HCT116 (cell line): ENCODE measurements around the gene ANTXR2. TPM values are rescaled to one million over a fixed set of nuclear protein-coding genes. Genes with fewer than 3 reads are reported as not detected.

Experiments used
- ATAC-seq: fragments of 200-7000 bp; cut with Tn5 transposase; 2 replicates; pipeline ENCODE4 v1.9.1; 2020; ENCODE audit warnings: mild to moderate bottlenecking, moderate library complexity
- BruUV-seq: library from RNA; stranded (reverse); fragments of 400-500 nt; replicated peaks from 2 replicates; lab custom pipeline; 2021; lab: Mats Ljungman, UMichigan
- CTCF ChIA-PET: fragments of 300-600 bp; sonication (Branson Sonifier 250); formaldehyde crosslinking; loops from one replicate; lab custom pipeline; 2021; ENCODE audit warnings: antibody characterized with exemption; lab: Charles Lee
- POLR2A ChIA-PET: fragments of 300-600, 350-600 bp; sonication (Branson Sonifier 250); formaldehyde crosslinking; loops from one replicate; lab custom pipeline; 2021; ENCODE audit warnings: antibody characterized with exemption; lab: Charles Lee
- RAD21 ChIA-PET, 2 experiments: fragments of 300-600 bp; sonication (Branson Sonifier 250); formaldehyde crosslinking; loops; one replicate each; lab custom pipeline; 2023; ENCODE audit warnings: low total read pairs in 2 of 2; ENCODE audit not compliant: uncharacterized antibody in 2 of 2, unreplicated experiment in 2 of 2, low non-redundant PET in 1 of 2; lab: Charles Lee
- DNase-seq: peaks from one replicate; pipeline ENCODE4 v3.0.0-alpha.2; 2010; ENCODE audit warnings: low read depth, low spot score
- H2AFZ ChIP-seq: fragments of 200-600 bp; shearing (Covaris generic), sonication (generic); 2 replicates; pipeline ENCODE4 v1.6.1; 2017; ENCODE audit warnings: low read depth, mixed run types, mixed read lengths, antibody characterized with exemption, low read length; ENCODE audit not compliant: poor library complexity, severe bottlenecking
- H3K27ac ChIP-seq: 2 replicates; pipeline ENCODE4 v1.5.1; 2012; ENCODE audit warnings: low read depth, low read length
- H3K27me3 ChIP-seq: fragments of 200-600 bp; sonication (generic); 2 replicates; pipeline ENCODE4 v1.6.1; 2016; ENCODE audit warnings: mixed run types, low read length, mixed read lengths; ENCODE audit not compliant: insufficient read depth
- H3K36me3 ChIP-seq, 2 experiments: fragments of 200-500 bp in 1 of 2; fragments of 200-600 bp in 1 of 2; sonication (Bioruptor generic) in 1 of 2; sonication (generic) in 1 of 2; 2 replicates each; pipeline versions ENCODE4 v1.5.1 to v1.6.1; 2014 to 2016; ENCODE audit warnings: low read length in 2 of 2, inconsistent platforms in 1 of 2, mixed read lengths in 1 of 2, mixed run types in 1 of 2; ENCODE audit not compliant: insufficient read depth in 2 of 2, control insufficient read depth in 1 of 2
- H3K4me1 ChIP-seq, 2 experiments: fragments of 200-600 bp in 1 of 2; sonication (generic) in 1 of 2; 2 replicates each; pipeline versions ENCODE4 v1.5.1 to v1.6.1; 2012 to 2017; ENCODE audit warnings: low read length in 2 of 2, inconsistent platforms in 1 of 2, mild to moderate bottlenecking in 1 of 2, mixed read lengths in 1 of 2, mixed run types in 1 of 2, moderate library complexity in 1 of 2; ENCODE audit not compliant: insufficient read depth in 2 of 2, control insufficient read depth in 1 of 2
- H3K4me2 ChIP-seq: fragments of 200-600 bp; sonication (generic); 2 replicates; pipeline ENCODE4 v1.6.1; 2017; ENCODE audit warnings: mixed run types, low read length, mixed read lengths
- H3K4me3 ChIP-seq, 2 experiments: fragments of 200-600 bp in 1 of 2; sonication (generic) in 1 of 2; replicated peaks in 1 of 2; 2 replicates each; pipeline ENCODE4 v1.5.1; 2011 to 2016; ENCODE audit warnings: low read length in 2 of 2, control low read depth in 1 of 2, low read depth in 1 of 2, mild to moderate bottlenecking in 1 of 2, mixed read lengths in 1 of 2, mixed run types in 1 of 2
- H3K79me2 ChIP-seq: fragments of 200-600 bp; sonication (generic); 2 replicates; pipeline ENCODE4 v1.6.1; 2017; ENCODE audit warnings: mild to moderate bottlenecking, mixed run types, low read length, moderate library complexity, mixed read lengths; ENCODE audit not compliant: insufficient read depth
- H3K9ac ChIP-seq: fragments of 200-600 bp; sonication (generic); 2 replicates; pipeline ENCODE4 v1.6.1; 2016; ENCODE audit warnings: low read length, mixed read lengths
- H3K9me2 ChIP-seq: fragments of 200-600 bp; sonication (generic), shearing (Covaris generic); 2 replicates; pipeline ENCODE4 v1.6.1; 2017; ENCODE audit warnings: mixed run types, mild to moderate bottlenecking, moderate library complexity; ENCODE audit not compliant: insufficient read depth
- H3K9me3 ChIP-seq, 2 experiments: fragments of 200-500 bp in 1 of 2; fragments of 200-600 bp in 1 of 2; sonication (Bioruptor generic) in 1 of 2; sonication (generic) in 1 of 2; 2 replicates each; pipeline ENCODE4 v1.6.1; 2014 to 2017; ENCODE audit warnings: low read length in 2 of 2, mixed read lengths in 2 of 2, inconsistent platforms in 1 of 2, low read depth in 1 of 2, mild to moderate bottlenecking in 1 of 2, mixed run types in 1 of 2, moderate library complexity in 1 of 2; ENCODE audit not compliant: control insufficient read depth in 1 of 2, insufficient read depth in 1 of 2
- H4K20me1 ChIP-seq: fragments of 200-600 bp; sonication (generic), shearing (Covaris generic); 2 replicates; pipeline ENCODE4 v1.6.1; 2017; ENCODE audit warnings: mixed run types, mild to moderate bottlenecking, moderate library complexity; ENCODE audit not compliant: insufficient read depth
- CBX3 ChIP-seq: IDR thresholded peaks from 2 replicates; pipeline ENCODE4 v1.6.1; 2012; ENCODE audit warnings: low read depth
- CEBPB ChIP-seq: IDR thresholded peaks from 2 replicates; pipeline ENCODE4 v1.6.1; 2012; ENCODE audit warnings: low read depth
- EGR1 ChIP-seq: IDR thresholded peaks from 2 replicates; pipeline ENCODE4 v1.6.1; 2012; ENCODE audit warnings: low read depth
- ELF1 ChIP-seq: IDR thresholded peaks from 2 replicates; pipeline ENCODE4 v1.6.1; 2012; ENCODE audit warnings: low read depth, borderline replicate concordance
- EZH2phosphoT487 ChIP-seq: fragments of 200-600 bp; IDR thresholded peaks from 2 replicates; pipeline ENCODE4 v1.6.1; 2018; ENCODE audit warnings: antibody characterized with exemption, borderline replicate concordance
- FOSL1 ChIP-seq: IDR thresholded peaks from 2 replicates; pipeline ENCODE4 v1.6.1; 2012; ENCODE audit warnings: low read depth
- JUND ChIP-seq: IDR thresholded peaks from 2 replicates; pipeline ENCODE4 v1.6.1; 2012
- POLR2A ChIP-seq: IDR thresholded peaks from 2 replicates; pipeline ENCODE4 v1.7.0; 2011; ENCODE audit warnings: borderline replicate concordance; ENCODE audit not compliant: insufficient read depth, insufficient read length; ENCODE audit errors: extremely low read depth
- POLR2AphosphoS5 ChIP-seq: IDR thresholded peaks from 2 replicates; pipeline ENCODE4 v1.6.1; 2011; ENCODE audit warnings: mild to moderate bottlenecking, low read depth, low read length, moderate library complexity
- RAD21 ChIP-seq: IDR thresholded peaks from 2 replicates; pipeline ENCODE4 v1.6.1; 2012; ENCODE audit warnings: low read depth, mild to moderate bottlenecking
- SIN3A ChIP-seq: IDR thresholded peaks from 2 replicates; pipeline ENCODE4 v1.6.1; 2012; ENCODE audit warnings: low read depth
- SP1 ChIP-seq: IDR thresholded peaks from 2 replicates; pipeline ENCODE4 v1.6.1; 2012; ENCODE audit warnings: low read depth
- TCF7L2 ChIP-seq: IDR thresholded peaks from 2 replicates; pipeline ENCODE4 v1.7.0; 2011; ENCODE audit warnings: borderline replicate concordance, inconsistent platforms; ENCODE audit not compliant: insufficient read depth, insufficient read length; ENCODE audit errors: extremely low read depth
- YY1 ChIP-seq: IDR thresholded peaks from 2 replicates; pipeline ENCODE4 v1.6.1; 2011; ENCODE audit warnings: low read length, low read depth, moderate library complexity, mild to moderate bottlenecking; ENCODE audit not compliant: insufficient replicate concordance; ENCODE audit errors: extremely low read depth
- ZFX ChIP-seq: fragments of 450-650 bp; IDR thresholded peaks from 2 replicates; pipeline ENCODE4 v1.6.1; 2017
- ZNF274 ChIP-seq: fragments of 200-500 bp; sonication (Bioruptor generic); IDR thresholded peaks from 2 replicates; pipeline ENCODE4 v1.6.1; 2014; ENCODE audit warnings: mild to moderate bottlenecking, low read depth, low read length, inconsistent platforms
- intact Hi-C: fragments of 100-400 bp; cut with micrococcal nuclease; formaldehyde crosslinking; loops from 2 replicates; pipeline ENCODE4 v1.10.0; 2022
- total RNA-seq: library from RNA; stranded (reverse); gene quantifications from one replicate; pipeline ENCODE4 v1.2.1, GENCODE V29; 2021; ENCODE audit not compliant: unreplicated experiment
- TF ChIP-seq, protein P1 (sequence below): IDR thresholded peaks from 2 replicates; pipeline ENCODE4 v1.6.1; 2012; ENCODE audit warnings: low read depth
- TF ChIP-seq, protein P2 (sequence below): IDR thresholded peaks from 2 replicates; pipeline ENCODE4 v1.6.1; 2012
- TF ChIP-seq, protein P3 (sequence below): IDR thresholded peaks from 2 replicates; pipeline ENCODE4 v1.6.1; 2012
- TF ChIP-seq, protein P4 (sequence below): IDR thresholded peaks from 2 replicates; pipeline ENCODE4 v1.6.1; 2011; ENCODE audit warnings: mild to moderate bottlenecking, low read length, moderate library complexity; ENCODE audit not compliant: insufficient replicate concordance; ENCODE audit errors: extremely low read depth

ANTXR2 gene
- total RNA-seq, 1 experiment from 2014 or later: 6.3 TPM

DNA sequence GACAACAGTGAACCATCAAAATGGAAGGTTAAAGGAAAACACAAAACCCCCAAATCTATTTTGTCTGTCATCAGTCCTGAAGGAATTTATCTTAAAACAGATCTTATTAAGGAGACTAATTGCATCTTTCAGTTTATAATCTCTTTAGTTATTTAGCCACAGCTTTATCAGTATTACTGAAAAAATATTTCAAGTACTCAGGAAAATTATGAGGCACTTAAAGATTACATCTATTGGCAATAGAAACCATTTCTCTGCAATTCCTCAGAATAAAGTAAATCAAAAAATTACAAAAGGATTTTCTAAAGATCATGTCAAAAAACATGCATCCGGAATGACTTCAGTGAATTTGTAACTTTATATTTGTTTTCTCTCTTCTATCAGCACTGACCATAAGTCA lies 35.2 kb downstream of the ANTXR2 start (continued):
- TF ChIP-seq, protein P1, sequence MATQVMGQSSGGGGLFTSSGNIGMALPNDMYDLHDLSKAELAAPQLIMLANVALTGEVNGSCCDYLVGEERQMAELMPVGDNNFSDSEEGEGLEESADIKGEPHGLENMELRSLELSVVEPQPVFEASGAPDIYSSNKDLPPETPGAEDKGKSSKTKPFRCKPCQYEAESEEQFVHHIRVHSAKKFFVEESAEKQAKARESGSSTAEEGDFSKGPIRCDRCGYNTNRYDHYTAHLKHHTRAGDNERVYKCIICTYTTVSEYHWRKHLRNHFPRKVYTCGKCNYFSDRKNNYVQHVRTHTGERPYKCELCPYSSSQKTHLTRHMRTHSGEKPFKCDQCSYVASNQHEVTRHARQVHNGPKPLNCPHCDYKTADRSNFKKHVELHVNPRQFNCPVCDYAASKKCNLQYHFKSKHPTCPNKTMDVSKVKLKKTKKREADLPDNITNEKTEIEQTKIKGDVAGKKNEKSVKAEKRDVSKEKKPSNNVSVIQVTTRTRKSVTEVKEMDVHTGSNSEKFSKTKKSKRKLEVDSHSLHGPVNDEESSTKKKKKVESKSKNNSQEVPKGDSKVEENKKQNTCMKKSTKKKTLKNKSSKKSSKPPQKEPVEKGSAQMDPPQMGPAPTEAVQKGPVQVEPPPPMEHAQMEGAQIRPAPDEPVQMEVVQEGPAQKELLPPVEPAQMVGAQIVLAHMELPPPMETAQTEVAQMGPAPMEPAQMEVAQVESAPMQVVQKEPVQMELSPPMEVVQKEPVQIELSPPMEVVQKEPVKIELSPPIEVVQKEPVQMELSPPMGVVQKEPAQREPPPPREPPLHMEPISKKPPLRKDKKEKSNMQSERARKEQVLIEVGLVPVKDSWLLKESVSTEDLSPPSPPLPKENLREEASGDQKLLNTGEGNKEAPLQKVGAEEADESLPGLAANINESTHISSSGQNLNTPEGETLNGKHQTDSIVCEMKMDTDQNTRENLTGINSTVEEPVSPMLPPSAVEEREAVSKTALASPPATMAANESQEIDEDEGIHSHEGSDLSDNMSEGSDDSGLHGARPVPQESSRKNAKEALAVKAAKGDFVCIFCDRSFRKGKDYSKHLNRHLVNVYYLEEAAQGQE: no peak
- TF ChIP-seq YY1 (no peak), EZH2phosphoT487 (no peak), EGR1 (no peak), CEBPB (no peak), SP1 (no peak), ZFX (no peak)
- TF ChIP-seq, protein P2, sequence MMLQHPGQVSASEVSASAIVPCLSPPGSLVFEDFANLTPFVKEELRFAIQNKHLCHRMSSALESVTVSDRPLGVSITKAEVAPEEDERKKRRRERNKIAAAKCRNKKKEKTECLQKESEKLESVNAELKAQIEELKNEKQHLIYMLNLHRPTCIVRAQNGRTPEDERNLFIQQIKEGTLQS: no peak

DNA sequence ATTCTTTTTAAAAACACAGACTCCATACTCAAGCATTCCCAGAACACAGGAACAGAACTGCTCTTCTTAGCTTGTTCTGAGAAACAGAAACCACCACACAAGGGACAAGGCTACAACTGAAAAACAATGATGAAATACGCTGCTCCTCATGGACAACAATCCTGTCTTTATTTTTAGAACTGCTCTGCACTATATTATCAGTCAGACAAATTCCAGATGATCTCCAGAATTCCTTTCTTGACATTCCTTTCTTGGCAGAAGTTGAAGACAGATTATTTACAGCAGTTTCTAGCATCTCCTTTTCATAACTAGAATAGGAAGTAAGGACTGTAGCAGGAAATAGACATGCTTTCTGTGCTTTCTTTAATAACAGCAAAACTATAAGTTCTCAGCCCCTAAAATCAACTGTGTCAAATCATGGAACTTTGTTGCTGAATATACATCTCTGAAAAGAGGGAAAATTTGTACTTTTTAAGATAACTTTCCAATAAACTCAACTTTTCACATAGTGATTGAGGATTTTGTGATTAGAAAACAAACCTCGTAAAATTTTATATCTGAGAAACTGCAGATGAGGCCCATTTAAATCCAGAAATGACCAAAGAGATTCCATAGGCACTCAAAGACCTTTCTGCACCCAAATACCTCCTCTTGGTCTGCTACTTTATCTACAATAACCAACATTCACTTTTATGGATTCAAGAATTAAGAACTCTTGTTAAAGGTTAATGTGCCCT lies 35.9 kb downstream of the ANTXR2 start:
- intact Hi-C loops: no loop called here
- H3K4me3 ChIP-seq: no peak overlapping the region
- RAD21 ChIA-PET: no interaction called here
- H3K9ac ChIP-seq: no peak overlapping the region
- H3K27me3 ChIP-seq: no peaks in the 10 kb centered on the region
- H3K27ac ChIP-seq: no peak overlapping the region
- no peak overlapping the region for H3K4me2 ChIP-seq
- no peaks in the 10 kb centered on the region for H3K9me2 ChIP-seq
- POLR2A ChIA-PET: no interaction called here
- no peaks in the 10 kb centered on the region for H3K79me2 ChIP-seq
- ATAC-seq (no peak), DNase-seq (no peak)
- no peak for TF ChIP-seq ELF1
- TF ChIP-seq ZFX: no peak
- no peak for TF ChIP-seq RAD21
- no peak for TF ChIP-seq EGR1
- no peak for TF ChIP-seq JUND
- TF ChIP-seq POLR2AphosphoS5: no peak
- TF ChIP-seq, protein P2: no peak
- TF ChIP-seq POLR2A: no peak
- no peak for TF ChIP-seq SIN3A
- no peak for TF ChIP-seq ZNF274
- no peak for TF ChIP-seq TCF7L2
- TF ChIP-seq, protein P3, sequence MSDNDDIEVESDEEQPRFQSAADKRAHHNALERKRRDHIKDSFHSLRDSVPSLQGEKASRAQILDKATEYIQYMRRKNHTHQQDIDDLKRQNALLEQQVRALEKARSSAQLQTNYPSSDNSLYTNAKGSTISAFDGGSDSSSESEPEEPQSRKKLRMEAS: no peak
- TF ChIP-seq CEBPB: no peak
- TF ChIP-seq, protein P4, sequence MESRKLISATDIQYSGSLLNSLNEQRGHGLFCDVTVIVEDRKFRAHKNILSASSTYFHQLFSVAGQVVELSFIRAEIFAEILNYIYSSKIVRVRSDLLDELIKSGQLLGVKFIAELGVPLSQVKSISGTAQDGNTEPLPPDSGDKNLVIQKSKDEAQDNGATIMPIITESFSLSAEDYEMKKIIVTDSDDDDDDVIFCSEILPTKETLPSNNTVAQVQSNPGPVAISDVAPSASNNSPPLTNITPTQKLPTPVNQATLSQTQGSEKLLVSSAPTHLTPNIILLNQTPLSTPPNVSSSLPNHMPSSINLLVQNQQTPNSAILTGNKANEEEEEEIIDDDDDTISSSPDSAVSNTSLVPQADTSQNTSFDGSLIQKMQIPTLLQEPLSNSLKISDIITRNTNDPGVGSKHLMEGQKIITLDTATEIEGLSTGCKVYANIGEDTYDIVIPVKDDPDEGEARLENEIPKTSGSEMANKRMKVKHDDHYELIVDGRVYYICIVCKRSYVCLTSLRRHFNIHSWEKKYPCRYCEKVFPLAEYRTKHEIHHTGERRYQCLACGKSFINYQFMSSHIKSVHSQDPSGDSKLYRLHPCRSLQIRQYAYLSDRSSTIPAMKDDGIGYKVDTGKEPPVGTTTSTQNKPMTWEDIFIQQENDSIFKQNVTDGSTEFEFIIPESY: no peak
- TF ChIP-seq CBX3: no peak
- TF ChIP-seq EZH2phosphoT487: no peak
- no peak for TF ChIP-seq FOSL1
- H3K9me3 ChIP-seq: no peaks in the 10 kb centered on the region
- BruUV-seq: no TSS peak
- H3K4me1 ChIP-seq: no peaks in the 10 kb centered on the region
- H4K20me1 ChIP-seq: no peaks in the 10 kb centered on the region
- H2AFZ ChIP-seq: no peak overlapping the region
- CTCF ChIA-PET: no interaction called here
- no peaks in the 10 kb centered on the region for H3K36me3 ChIP-seq
